Epithelial cell of proximal tubule (primary cell): Measurements from ENCODE around the gene ZSCAN4. TPM values are rescaled to one million over a fixed set of nuclear protein-coding genes. Genes with fewer than 3 reads are reported as not detected.
A peak's percentile ranks its signal among the peaks of the same experiment; 100 is the strongest.

Source experiments
- DNase-seq: peaks from one replicate; pipeline ENCODE4 v3.0.0-alpha.2; 2011; ENCODE audit warnings: low read depth
- H3K4me3 ChIP-seq: 2 replicates; pipeline ENCODE4 v1.5.1; 2011; ENCODE audit warnings: low read depth, mild to moderate bottlenecking, low read length
- CTCF ChIP-seq: conservative IDR thresholded peaks from 2 replicates; pipeline ENCODE4 v1.5.1; 2012; ENCODE audit warnings: low read depth, mild to moderate bottlenecking, low read length
- total RNA-seq: library from RNA; depleted of rRNA; stranded (reverse); fragments of >200 nt; gene quantifications from 2 replicates; pipeline ENCODE4 v1.2.3, GENCODE V29; 2015

The ZSCAN4 gene
- not detected in 2 replicates for total RNA-seq

- no peak for TF ChIP-seq CTCF
- DNase-seq, result no peak
- no peak within 1 kb of the TSS for H3K4me3 ChIP-seq
These were observed at the start of gene ZSCAN4 for GRCh38 chr19:57668635-57669034. Gene ZSCAN4 (plus strand): TSS chr19:57668935. CDS start chr19:57676146, 7,211 bp downstream.

- no peak for TF ChIP-seq CTCF
- no peak for DNase-seq
- no peak overlapping the region for H3K4me3 ChIP-seq
These were observed 47.9 kb upstream of the ZSCAN4 start for GRCh38 chr19:57620673-57621348.

GRCh38 chr19:57623091-57623490 is 45.6 kb upstream of the ZSCAN4 start:
- TF ChIP-seq CTCF, result no peak
- no peak for DNase-seq
- H3K4me3 ChIP-seq, result no peak overlapping the region

- peak; percentile 59 for DNase-seq
- H3K4me3 ChIP-seq, result peak within 1 kb of the TSS; percentile 90
- TF ChIP-seq CTCF, result no peak
These were observed 35.5 kb upstream of the ZSCAN4 start, which contains the start of gene ZNF211 for GRCh38 chr19:57632987-57633831. Gene ZNF211 (plus strand): TSS chr19:57633168. CDS start chr19:57633347, 179 bp downstream.

- DNase-seq, result no peak
- TF ChIP-seq CTCF, result no peak
- H3K4me3 ChIP-seq, result peak overlapping the region; percentile 90
These were observed 35.0 kb upstream of the ZSCAN4 start for GRCh38 chr19:57633832-57634131.

- no peak for DNase-seq
- H3K4me3 ChIP-seq, result no peak overlapping the region
- TF ChIP-seq CTCF, result no peak
These were observed 31.4 kb upstream of the ZSCAN4 start for GRCh38 chr19:57637379-57637778.
